HG02678 (cell line): ENCODE measurements around the gene XAGE5.
"Not testable (repeated sequence)": the region's sequence is repeated elsewhere in the genome, so short reads cannot be mapped to it uniquely, and the experiment has no call there.

Source experiments
- ATAC-seq: cut with Tn5 transposase; IDR thresholded peaks from one replicate; pipeline ENCODE4 v1.9.1; 2021; ENCODE audit warnings: mild to moderate bottlenecking, moderate library complexity; ENCODE audit not compliant: unreplicated experiment

Gene XAGE5, protein sequence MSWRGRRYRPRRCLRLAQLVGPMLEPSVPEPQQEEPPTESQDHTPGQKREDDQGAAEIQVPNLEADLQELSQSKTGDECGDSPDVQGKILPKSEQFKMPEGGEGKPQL

DNA sequence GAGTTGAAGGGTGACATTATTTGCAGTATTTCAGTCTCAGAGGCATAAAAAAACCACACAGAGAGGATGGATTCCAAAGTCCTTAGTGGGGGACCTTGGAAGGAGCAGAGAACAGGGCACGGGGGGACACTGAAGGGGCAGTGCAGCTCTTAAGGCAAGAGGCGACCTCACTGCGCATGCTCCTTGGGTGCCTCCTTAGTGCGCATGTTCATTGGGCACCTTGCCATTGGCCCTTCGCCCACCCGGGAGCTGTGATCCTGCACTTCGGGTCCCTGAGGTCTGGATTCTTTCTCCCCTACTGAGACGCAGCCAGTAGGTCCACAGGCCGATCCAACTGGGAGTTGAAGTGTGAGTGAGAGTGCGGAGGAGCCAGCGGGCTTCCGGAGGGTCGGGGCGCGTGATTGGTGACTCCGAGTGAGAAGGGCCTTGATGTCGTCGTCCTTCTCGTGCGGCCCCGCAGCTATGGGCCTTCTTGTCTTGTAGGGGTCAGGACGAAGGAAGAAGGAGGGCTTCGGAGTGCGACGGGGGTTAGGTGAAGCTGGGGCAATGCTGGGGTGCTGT, at the start of gene XAGE5:
XAGE5 (plus strand) TSS at position 223 of the 561 bp plus-strand sequence. CDS start 1,280 bp downstream, outside the sequence.
- no peak for ATAC-seq

DNA sequence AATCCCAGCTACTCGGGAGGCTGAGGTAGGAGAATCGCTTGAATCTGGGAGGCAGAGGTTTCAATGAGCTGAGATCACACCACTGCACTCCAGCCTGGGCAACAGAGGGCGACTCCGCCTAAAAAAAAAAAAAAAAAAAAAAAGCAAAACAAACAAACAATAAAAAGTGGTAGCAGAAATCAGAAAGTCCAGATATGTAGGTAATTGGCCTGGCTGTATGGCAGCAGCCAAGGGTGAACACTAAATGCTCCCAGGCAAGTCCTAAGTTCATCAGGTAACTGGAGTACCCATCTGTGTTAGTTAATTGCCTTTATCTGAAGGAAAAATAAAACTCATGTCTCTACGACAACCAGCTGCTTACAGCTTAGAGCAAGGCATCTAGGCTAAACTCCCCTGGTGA, 45.1 kb upstream of the XAGE5 start:
- not testable (repeated sequence) for ATAC-seq

DNA sequence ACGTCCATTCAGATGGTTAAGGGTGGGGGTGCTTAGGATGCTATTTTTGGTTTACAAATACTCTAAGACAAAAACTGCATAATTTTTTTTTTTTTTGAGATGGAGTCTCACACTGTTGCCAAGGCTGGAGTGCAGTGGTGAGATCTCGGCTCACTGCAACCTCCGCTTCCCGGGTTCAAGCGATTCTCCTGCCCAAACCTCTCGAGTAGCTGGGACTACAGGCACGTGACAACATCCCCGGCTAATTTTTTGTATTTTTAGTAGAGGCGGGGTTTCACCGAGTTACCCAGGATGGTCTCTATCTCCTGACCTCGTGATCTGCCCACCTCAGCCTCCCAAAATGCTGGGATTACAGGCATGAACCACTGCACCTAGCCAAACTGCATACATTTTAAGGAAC, 37.6 kb upstream of the XAGE5 start:
- not testable (repeated sequence) for ATAC-seq

- not testable (repeated sequence) for ATAC-seq
These were observed 13.8 kb upstream of the XAGE5 start, which contains the start of gene SPANXN5 for GRCh38 chrX:52797327-52797726. SPANXN5 (minus strand) TSS chrX:52797427; CDS start chrX:52797348, 79 bp downstream.

GRCh38 chrX:52804876-52805275, 6.2 kb upstream of the XAGE5 start:
- not testable (repeated sequence) for ATAC-seq

DNA sequence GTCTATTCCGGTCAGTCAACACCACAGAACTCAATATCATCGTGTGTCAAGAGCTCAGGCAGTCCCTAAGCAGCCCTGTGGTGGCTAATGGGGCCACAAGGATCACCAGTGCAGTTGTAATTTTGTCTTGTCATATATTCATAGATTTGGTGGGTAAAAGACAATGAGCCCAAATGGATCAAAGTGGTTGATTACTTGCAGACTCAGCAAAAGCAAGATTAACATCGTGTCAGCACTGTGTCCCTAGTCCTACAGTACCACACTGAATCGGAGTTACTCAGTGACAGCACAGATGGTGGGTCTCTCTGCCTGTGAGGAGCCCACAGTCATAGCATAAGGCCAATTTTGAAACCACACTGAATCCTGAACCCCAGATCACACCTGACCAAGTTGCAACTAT, 8.7 kb downstream of the XAGE5 start:
- ATAC-seq, result no peak

DNA sequence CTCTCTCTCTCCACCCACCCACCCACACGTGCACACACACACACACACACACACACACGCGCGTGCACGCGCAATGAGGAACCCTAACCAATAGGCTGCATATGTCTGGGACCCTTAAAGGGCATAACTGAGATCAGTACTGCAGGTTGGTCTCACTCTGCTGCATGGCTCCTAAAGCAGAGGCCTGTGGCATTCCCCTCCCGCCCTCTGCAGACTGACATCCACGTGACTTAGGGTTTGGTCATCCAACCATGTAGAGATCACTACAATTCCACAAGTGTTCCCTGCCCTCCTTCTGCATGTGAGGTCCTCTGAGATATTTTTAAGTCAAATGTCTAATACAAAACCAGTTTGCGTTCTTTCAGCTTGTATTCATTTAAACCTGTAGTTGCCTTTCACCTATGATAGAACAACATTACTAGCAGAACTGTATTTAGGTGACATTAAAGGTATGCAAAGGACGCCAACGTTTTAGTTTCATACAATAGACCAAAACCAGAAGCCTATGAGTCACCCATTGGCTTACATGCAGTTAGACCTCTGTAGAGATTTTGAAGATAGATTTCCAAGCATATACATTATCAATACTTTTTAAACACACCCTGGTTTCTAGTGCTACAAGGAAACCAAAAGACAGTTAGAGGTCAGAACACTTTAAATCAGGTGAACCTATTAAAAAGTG, 10.1 kb downstream of the XAGE5 start:
- ATAC-seq, result no peak

DNA sequence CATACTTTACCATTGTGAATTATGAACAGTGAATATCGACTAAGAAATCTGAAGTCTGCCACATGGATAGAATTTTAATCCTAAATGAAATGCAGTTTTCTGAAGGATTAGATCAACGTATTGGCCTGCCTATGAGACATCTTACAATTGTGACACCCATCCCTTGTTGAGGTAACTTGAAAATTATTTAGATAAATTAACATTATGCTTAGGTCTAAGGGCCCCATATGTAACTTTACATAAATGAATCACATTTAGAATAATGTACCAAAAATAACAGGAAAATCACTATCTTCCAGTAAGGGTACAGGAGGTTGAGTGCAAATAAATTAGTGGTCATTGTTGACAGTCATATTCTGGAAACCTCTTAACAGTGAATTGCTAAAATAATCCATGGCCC, 13.5 kb downstream of the XAGE5 start:
- ATAC-seq, result no peak

DNA sequence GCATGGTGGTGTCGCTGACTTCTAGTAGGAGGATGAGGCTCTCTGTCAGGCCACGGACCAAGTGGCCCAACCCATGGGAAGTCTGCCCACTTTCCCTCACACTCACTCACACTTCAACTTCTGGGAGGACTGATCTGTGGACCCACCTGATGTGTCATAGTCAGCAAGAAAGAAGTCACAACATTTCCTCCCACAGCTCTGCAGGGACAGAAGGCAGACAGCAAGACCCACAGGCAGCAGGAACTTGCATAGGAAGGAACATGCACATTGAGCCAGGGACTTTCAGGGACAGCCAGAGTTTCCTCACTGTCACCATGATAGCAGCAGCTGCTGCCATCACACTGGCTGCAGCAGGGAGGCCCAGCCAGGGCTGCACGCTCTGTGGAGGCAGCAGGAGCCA, 19.5 kb downstream of the XAGE5 start:
- ATAC-seq, result no peak

GRCh38 chrX:52839137-52839536, 28.1 kb downstream of the XAGE5 start:
- no peak for ATAC-seq

- ATAC-seq, result not testable (repeated sequence)
These were observed 32.5 kb downstream of the XAGE5 start for GRCh38 chrX:52843619-52844018.

DNA sequence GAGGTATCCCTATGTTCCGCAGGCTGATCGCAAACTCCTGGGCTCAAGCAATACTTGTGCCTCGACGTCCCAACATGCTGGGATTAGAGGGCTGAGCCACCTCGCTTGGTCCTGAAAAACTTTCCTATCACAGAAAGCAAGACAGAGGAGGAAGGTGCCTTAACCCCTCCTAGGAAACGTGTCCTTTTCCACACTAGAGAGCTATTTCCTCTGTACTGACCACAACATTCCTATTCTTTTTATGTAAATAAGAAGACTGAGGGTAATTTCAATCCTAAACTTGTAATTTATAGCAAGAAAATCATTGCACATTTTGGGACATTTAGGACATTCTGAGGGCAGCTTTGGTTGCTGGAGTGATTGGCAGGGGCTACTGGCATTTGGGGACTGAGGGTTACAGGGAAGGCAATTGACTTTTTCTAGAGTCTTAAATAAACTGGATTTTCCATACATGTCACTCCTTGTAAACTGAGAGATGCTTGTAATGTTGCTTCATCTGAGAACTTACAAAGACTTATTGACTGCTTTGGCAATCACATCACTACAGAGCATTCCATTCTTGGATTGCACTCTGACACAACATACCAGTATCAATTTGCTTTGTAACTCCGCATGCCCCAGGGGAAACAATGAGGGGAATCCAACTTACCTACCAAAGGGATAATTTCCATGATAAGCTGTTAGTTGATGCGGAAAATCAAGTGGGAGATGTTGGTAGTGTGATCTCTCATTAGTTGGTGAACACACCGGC, 41.2 kb downstream of the XAGE5 start:
- ATAC-seq, result no peak

DNA sequence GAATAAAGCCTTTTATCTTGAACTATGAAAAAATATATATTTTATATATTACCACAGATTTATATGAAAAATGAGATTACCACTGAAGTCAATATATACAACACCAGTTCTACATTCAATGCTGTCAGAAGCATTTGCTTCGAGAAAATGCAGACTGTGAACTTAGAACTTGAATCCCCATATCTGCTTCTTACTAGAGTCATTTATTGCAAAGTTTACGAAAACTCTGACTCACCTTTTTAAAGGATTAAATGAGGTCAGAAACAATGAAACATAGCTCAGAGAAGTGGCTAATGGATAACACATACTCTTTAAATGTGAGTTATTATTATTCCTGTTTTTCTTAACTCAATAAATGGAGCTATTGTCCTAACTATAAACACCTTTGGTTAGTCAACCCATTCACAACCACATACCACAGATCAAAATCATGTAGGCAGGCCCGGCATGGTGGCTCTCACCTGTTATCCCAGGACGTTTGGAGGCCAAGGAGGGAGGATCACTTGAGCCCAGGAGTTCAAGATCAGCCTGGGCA, 46.0 kb downstream of the XAGE5 start:
- ATAC-seq, result not testable (repeated sequence)

GRCh38 chrX:52865343-52865998, 54.4 kb downstream of the XAGE5 start:
- ATAC-seq, result no peak
